CD4-positive, alpha-beta T cell treated with Interferon alpha-2 for 1 hour (primary cell): ENCODE measurements around the gene SERTAD2.

Experiments used
- DNase-seq, 2 donors: peaks; one replicate each; pipeline ENCODE4 v3.0.0-alpha.2; 2020 to 2022

The SERTAD2 gene

DNA sequence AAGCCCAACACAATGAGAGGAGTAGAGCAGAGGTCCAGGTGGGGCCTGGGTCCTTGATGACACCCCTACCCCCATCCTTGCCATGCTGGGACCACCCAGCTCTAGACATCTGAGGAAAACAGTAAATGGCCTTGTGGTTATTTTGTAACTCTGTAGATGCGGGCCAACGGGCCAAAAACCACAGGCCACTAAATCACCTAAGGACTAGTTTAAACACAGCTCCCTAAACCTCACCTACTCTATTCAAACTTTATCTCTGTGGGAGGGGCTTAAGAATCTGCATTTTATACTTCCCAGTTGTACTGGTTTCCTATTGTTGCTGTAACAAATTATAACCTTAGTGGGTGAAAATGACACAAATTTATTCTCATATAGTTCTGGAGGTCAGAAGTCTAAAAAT is 19.0 kb upstream of the SERTAD2 start:
- DNase-seq = no peak

DNA sequence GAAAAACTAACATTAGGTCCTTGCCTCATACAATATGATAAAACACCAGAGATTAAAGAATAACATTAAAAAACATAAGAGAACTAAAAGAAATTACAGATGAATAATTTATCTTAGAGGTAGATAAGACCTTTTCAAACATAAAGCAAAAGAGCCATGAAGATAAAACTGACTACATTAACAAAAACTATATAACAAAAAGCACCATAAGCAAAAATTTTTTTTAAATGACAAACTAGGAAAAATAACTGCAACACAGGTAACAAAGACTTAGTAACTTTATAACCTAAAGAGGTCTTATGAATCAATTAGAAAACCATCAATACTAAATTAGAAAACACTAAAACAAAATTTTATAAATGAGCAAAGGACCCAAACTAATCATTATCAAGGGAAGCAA is 16.3 kb upstream of the SERTAD2 start:
- DNase-seq = no peak

DNA sequence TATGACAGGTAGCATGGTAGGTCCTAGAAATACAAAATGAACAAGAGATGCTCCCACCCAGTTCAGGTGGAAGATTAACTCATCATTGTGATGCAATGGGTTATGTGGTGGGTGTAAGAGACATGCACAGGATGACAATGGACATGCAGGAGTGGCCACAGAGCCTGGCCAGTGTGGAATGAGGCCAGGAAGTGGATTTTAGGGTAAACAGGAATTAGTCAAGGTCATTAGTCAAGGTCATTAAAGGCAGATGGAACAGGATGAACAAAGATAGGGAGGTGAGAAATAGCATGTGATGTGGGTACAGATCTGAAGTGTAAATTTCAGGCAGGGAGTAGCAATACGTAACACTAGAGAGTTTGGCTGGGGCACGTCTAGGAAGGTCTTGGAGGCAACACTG is 15.6 kb upstream of the SERTAD2 start:
- no peak for DNase-seq

DNA sequence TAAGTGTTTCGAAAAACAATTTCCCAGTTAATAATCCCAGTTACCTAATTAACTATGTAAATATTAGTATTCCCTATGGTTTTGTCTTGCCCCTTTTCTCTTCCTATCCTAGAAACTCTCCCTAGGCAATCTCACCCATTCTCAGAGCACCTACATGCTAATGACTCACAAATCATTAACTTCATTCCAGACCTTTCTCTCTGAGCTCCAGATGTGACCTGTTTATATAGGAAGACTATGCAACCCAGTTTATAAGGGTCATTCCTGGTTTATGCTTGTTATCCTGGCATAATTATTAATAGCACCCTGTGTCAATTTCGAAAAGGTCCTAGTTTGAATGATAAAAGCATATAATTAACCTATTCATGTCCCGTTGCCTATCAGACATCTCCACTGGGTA is 14.8 kb upstream of the SERTAD2 start:
- DNase-seq = no peak

DNA sequence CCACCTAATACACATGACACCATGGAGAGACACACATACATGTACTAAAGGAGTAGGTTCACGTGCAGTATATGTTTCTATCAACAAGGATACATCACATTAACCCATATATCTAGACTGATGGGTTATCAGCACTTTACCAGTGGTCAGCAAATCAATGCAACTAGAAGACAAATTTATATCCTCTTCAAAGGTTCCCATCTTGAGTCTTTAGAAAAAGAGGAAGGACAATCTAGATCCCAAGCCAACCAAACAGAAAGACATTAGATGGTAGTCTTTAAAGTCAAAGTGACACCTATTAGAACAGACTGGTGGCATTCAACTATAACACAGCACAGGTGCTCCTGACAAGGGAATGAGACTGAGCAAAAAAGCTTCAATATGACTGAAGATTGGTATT is 13.8 kb upstream of the SERTAD2 start:
- no peak for DNase-seq

DNA sequence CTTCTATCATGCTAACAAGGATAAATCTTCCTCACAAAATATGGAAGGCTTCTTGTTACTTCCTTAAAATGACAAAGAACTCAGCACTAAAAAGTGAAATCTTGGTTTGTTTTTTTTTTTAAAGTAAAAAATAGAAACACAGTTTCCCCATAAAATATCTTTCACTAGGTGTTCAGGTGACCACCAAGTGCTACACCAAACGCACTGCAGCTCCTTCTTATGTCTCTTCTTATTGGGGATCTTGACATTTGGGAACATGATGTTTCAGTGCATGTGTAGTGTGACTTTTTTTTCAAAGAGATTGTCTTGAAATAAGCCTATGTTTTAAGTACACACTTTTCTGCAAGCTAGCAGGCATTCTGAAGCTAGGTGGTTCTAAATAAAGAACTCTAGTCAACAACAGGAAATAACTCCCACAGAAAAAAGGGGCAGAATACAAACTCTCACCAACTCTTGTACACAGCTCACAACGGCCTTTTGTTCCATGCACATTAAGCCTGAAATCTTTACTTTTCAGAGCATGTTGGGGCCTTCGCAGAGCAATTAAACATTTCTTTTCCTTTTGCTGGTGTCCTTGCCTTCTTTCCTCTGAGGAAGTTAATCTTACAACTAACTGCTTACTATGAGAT is 13.2 kb upstream of the SERTAD2 start:
- no peak for DNase-seq

DNA sequence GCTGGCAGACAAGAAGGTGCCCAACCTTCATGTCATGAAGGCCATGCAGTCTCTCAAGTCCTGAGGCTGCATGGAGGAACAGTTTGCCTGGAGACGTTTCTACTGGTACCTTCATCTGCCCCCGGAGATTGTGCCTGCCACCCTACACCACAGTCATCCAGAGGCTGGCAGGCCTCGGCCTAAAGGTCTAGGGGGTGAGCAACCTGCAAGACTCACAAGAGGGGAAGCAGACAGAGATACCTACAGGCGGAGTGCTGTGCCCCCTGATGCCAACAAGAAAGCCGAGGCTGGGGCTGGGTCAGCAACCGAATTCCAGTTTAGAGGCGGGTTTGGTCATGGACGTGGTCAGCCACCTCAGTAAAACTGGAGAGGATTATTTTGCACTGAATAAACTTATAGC is 12.0 kb upstream of the SERTAD2 start:
- DNase-seq = no peak

DNA sequence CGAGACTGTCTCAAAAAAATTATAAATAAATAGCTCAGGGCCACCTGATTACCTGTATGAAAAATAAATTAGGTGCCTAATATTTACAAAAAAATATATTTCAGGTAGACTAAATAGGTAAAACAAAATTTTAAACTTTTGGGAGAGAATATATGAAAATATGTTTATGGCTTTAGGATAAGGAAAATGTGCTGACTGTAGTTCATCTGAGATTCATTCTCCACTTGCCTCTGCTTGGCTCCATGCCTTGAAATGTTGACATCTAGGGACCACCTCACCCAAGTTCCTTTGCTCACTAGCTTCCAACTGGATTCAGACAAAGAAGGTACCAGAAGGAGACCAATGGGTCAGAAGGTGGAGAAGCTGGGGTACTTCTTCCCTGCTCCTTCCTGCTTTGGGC is 9.7 kb upstream of the SERTAD2 start:
- no peak for DNase-seq

DNA sequence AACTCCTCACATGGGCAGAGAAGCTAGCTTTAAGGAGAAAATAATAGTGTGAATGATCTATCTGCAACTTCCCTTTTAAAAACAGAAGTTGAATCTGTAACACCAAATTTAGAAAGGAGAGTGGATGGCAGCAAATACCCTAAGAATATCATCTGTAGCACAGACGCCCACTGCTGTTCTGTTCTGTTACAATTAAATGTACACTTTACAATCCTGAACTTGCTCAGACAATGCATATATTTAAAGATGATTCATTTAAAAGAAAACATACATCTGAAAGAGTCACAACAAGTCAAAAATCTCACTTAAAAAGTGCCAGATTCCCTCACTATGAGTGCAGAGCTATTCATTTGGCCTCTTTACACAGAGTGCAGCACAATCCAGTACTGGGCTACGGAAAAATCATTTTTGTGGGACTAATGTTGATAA is 8.0 kb upstream of the SERTAD2 start:
- DNase-seq = no peak

DNA sequence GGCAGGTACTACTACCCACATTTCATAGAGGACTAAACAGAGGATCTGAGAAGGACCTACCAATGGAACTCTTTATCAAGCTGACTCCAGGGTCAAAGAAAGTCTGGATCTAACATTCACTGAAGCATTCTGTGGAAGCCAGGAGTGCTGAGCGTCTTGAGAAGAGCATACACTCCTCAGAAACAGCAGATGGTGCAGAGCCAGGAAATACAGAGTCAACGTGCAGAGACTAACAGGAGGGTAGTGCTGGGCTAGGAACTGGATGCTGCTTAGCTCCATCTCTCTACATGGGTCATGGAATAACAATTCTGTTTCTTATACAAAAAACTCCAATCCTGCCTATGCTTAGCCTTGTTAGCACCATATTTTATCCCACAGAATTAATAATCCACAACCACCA is 5.5 kb upstream of the SERTAD2 start:
- no peak for DNase-seq

DNA sequence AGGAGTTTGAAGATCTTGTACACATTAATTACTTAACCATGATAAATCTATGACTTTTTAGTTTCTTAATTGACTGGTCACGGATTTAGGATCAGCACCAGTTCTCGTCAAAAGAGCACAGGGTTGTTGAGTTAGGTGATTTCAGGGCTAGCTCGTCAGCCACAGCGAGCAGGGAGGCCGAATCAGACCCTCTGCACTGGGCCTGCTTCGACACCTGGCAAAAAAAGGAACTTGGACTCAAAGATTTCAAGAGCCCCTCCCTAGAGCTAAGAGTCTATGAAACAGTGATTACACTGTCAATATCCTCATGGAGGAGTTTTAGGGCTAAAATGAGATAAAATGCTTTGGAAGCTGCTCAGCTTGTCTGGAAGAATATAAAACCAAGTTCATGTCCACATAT is 4.6 kb upstream of the SERTAD2 start:
- DNase-seq = peak in 1 of 2 donors; percentile 50

DNA sequence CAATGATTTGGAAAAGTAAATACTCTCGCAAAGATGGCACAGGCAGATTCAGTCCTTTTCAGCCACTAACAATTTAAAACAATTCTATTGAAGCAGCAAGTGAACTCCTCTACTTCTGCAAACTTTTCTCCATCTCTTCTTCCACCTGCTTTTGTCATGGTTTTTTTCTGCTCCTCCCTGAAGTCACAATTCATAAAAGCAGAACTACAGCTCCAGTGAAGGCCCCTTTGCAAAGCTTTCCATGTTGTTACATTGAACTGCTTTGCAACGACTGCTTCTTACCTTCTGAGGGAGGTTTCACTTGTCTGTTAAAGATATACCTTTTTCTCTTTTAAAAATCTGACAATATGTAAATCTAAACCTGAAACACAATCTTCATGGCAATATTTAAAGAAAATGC is 3.7 kb upstream of the SERTAD2 start:
- no peak for DNase-seq

DNA sequence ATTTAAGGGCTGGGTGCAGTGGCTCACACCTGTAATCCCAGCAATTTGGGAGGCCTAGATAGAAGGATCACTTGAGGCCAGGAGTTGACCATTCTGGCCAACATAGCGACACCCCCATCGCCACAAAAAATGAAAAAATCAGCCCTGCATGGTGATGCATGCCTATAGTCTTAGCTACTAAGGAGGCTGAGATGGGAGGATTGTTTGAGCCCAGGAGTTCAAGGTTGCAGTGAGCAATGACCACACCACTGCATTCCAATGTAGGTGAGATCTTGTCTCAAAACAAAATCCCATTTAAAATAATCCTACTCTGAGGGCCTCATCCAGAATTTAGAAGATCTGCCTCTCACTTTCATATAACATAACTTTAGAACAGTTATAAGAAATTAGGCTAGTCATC is 2.7 kb upstream of the SERTAD2 start:
- no peak for DNase-seq

DNA sequence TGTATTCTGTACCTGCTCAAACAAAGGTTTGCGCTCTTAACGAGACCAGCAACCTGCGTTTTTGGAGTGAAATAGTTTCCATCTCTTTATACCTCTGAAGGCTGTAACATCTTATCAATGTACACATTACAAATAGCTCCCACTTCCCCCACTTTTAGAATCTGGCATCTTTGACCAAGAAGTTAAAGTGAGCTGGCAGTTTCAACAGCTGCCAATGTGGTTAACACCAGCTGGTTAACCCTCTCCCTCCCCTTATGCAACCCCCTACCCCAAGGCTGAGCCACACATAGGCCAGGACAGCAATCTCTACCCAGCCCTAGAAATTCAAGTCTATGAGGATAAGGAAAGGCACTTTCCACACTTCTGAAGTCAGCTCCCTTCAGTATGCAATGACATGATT is 2.2 kb upstream of the SERTAD2 start:
- no peak for DNase-seq

DNA sequence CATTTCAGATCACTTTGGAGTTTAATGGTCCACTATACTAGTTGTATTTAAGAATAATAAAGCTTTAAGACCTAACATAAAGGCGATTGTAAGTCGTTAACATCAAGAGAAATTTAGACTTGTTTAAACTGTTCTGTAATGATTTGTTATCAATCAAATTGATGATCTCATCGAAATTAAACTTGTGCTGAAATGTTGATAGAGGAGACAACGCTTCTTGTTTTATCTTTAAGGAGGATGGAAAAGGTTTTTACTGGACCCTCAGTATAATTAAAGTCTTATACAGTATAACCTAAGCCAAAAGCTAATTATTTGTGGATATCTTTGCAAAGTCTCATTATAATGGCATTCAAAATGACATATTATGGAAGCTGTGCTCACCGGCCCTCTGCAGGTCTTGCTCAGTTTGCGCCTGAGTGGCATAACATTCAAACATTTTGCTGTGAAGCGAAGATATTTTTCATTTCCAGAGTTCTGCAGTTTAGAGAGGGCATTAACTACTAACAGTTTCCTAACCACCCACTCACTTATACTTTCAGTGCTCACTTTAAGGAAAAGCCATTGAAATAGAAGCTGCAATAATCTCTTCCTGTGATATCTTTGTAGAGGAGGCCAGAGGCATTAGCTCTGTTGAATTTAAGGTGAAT is 1.4 kb upstream of the SERTAD2 start:
- DNase-seq = peak in 1 of 2 donors; percentile 47

DNA sequence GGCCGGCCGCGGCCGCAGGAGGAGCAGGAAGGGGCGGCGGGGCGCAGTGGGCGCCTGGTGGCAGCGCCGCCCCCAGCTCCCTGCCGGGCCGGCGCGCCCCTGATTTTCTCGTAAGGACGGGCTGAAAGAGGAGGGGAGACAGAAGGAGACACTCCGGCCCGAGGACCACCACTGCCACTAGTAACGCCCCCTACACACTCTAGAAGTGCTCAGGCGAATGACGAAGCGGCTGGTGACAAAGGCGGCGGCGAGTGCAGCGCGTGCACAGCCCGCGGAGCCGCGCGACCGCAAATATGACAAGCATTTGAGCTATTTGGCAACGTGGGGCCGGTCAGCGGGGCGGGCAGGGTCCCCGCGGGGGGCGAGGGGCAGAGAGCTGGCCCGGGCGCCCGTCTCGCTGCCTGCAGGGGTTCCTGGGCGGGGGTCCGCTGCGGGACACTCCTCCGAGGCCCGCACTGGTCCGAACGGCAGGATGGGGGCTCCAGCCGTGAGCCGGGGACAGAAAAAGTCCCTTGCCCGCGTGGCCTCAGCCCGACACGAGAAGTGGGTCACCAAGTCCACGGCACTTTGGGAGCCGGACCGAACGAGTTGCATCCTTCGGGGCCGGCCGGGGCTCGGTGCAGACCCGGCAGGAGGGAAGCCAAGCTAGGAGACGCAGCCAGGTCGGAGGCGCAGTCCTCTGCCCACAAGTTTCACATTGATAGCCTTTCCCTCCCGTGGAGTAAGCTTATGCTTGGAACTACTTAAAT is 524 bp upstream of the SERTAD2 start:
- peak; percentile 82 for DNase-seq

DNA sequence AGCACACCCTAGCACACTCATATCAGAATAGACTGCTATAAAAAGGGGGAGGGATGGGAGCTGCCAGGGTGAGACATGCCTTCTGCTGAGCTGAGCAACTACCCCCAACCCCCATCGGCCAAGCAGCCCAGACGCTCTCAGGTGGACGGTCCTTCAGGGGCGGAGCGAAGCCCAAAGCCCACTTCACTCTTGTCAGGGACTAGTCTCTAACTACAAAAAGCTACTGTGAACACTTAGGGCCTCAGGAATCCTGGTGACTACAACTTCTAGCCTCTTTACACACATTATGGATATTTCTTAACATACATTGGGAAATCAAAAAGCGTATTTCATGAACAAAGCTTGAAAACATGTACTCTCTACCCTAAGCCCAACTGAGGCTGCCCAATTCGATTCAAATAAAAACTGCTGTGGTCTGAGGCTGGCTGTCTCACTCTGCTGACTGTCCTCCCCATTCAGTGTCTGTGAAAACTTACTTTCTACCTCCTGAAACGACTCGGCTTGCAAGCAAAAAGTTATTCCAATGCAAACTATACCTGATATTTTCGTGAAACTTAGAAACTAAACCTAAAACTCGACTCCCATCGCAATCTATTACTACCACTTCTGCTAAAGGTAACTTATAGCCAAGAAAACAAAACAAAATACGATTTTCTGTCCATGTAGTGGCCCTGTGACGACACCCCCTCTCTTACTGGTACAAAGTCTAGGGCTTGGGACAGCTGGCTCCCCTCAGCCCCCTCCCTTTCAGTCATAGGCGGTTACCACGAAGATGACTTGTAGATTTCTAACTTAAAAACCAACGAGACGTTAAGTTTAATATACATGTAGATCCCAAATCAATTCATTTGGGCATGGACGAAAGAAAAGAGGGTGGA is 1.2 kb downstream of the SERTAD2 start:
- DNase-seq = no peak

DNA sequence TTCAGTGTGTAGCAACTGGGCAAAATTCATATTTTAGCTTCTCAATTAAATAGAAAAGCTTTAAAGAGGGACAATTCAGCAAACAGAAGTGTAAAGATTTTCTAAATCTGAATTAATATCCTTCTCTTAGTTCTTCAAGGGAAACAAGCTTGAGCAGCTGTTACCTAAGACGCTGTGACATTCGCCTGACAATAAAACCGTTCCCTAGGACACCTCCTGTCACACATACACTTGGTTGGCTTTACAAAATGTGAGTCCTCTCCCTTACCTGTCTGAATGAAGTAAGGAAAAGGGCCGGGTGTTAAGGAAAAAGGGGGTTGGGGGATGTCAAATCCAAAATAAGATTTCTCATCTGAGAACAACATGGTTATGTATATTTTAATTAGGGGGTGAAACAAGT is 2.1 kb downstream of the SERTAD2 start:
- no peak for DNase-seq

DNA sequence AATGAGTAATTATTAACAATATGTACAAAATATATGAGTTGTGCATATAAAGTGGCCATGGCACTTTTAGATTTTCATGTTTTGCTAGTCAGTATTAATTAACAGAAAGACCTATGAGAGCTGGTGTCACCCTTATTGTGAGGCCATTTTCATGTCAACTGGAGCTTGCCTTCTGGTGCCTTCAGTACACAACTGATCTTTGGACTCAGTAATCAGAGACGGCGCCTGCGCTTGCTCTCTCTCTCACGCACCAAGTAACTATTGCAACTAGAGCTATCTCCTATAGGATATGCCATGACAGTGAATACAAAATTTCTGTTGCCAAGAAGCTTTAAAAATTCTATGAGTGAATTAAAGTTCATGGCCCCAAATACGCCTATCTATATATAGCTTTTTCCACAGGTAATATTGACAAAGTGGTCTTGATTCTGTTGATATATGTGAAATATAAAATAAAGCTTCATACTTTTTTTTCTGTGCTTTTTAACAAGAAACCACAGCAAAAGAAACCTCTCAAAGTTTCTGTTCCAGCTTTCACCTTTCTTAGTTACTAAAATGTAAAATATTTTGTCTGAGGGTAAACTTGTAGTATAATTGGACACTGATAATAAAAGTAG is 2.9 kb downstream of the SERTAD2 start:
- no peak for DNase-seq

DNA sequence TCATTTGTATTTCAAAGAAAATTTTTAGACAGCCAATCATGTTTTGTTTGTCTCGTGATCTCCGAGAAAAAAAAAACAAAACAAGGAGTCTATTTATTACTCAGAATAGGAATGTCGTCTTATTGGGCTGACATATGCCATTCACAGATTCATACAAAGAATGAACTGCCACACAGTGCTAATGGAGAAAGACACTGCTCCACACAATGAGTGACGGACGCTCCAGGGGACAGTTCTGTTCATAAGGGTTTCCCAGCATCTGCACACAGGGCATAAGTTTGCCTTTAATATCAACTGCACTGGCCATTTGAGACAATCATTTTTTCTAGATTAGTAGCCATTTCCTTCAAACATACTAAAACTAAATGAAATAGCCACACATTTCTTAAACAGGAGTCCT is 3.4 kb downstream of the SERTAD2 start:
- DNase-seq = no peak

DNA sequence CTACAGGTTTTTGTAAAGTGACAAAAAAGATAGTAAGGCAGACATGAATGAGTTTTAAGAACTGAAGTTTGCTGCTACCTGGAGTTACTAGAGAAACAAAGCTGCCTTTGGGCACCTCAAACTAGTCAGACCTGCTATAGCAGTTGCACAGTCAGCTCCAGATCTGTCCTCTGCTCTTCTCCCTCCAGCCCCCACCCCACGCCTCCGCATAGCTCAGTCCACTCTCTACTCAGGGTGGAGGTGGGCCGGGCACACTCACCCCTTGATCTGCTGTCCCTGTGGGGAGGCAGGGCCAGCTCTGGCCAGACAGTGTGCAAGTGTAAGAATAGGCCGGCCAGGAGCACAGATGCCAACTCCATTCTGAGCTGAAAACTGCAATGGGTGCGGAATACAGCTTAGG is 4.1 kb downstream of the SERTAD2 start:
- no peak for DNase-seq

DNA sequence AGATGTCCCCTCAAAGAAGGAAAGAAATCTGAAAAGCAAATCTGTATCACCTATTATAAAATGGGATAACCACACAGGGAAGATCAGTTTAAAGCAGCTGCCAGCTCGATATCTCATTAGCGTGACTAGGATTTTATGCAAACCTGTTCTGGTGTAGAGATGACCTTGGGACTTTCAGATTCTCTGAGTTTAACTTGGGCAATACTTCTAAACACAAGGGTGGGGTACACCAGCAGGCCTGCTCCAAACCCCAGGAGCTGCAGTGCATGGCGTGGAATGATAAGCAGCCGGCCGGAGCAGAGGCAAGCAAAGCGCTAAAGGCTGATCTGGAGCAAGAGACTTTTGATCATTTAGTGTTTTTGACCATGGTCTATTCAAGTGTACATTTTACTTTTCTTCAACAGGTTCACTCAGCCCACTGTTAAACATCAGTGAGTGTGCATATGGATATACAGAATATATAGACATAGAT is 4.7 kb downstream of the SERTAD2 start:
- no peak for DNase-seq
